ENCODE data around the gene PEX7. TPM values are rescaled to one million over a fixed set of nuclear protein-coding genes. Genes with fewer than 3 reads are reported as not detected.
"Not testable (repeated sequence)": the region's sequence is repeated elsewhere in the genome, so short reads cannot be mapped to it uniquely, and the experiment has no call there.

The PEX7 gene
- total RNA-seq, 1 donor from 2014 or later = 15.2 TPM

GRCh38 chr6:136790411-136791295, 31.7 kb upstream of the PEX7 start:
- peak; percentile 35 for DNase-seq (ENCODE audit: low read depth)

GRCh38 chr6:136791296-136792094, 30.9 kb upstream of the PEX7 start:
- peak; percentile 55 for DNase-seq (ENCODE audit: low read depth)

- DNase-seq (ENCODE audit: low read depth) = no peak
These were observed 30.3 kb upstream of the PEX7 start for GRCh38 chr6:136792095-136792409.

GRCh38 chr6:136792410-136793262, 29.8 kb upstream of the PEX7 start, which contains the start of gene MAP3K5:
MAP3K5 (minus strand) TSS chr6:136792477; CDS start chr6:136792157, 320 bp downstream.
- DNase-seq (ENCODE audit: low read depth) = peak; percentile 64

- DNase-seq (ENCODE audit: low read depth) = no peak
These were observed 29.0 kb upstream of the PEX7 start for GRCh38 chr6:136793363-136793762.

GRCh38 chr6:136795386-136795785, 27.0 kb upstream of the PEX7 start:
- DNase-seq (ENCODE audit: low read depth) = no peak

- DNase-seq (ENCODE audit: low read depth) = no peak
These were observed 26.4 kb upstream of the PEX7 start for GRCh38 chr6:136795996-136796395.

GRCh38 chr6:136798044-136798443, 24.3 kb upstream of the PEX7 start:
- DNase-seq (ENCODE audit: low read depth) = no peak

- DNase-seq (ENCODE audit: low read depth) = no peak
These were observed 20.8 kb upstream of the PEX7 start for GRCh38 chr6:136801581-136801980.

- no peak for DNase-seq (ENCODE audit: low read depth)
These were observed 18.8 kb upstream of the PEX7 start for GRCh38 chr6:136803608-136804007.

- DNase-seq (ENCODE audit: low read depth) = no peak
These were observed 13.1 kb upstream of the PEX7 start for GRCh38 chr6:136809091-136809860.

GRCh38 chr6:136811272-136811671, 11.1 kb upstream of the PEX7 start:
- DNase-seq (ENCODE audit: low read depth) = no peak

GRCh38 chr6:136812174-136812573, 10.2 kb upstream of the PEX7 start:
- no peak for DNase-seq (ENCODE audit: low read depth)

GRCh38 chr6:136815608-136816007, 6.8 kb upstream of the PEX7 start:
- DNase-seq (ENCODE audit: low read depth) = not testable (repeated sequence)

GRCh38 chr6:136816656-136817055, 5.7 kb upstream of the PEX7 start:
- no peak for DNase-seq (ENCODE audit: low read depth)

- DNase-seq (ENCODE audit: low read depth) = no peak
These were observed 1.8 kb upstream of the PEX7 start for GRCh38 chr6:136820561-136820960.

GRCh38 chr6:136822046-136822375, 381 bp upstream of the PEX7 start:
- no peak for DNase-seq (ENCODE audit: low read depth)

- DNase-seq (ENCODE audit: low read depth) = peak; percentile 2
These were observed 802 bp downstream of the PEX7 start for GRCh38 chr6:136823128-136823660.

GRCh38 chr6:136826216-136826615, 3.8 kb downstream of the PEX7 start:
- no peak for DNase-seq (ENCODE audit: low read depth)

GRCh38 chr6:136831873-136832562, 9.6 kb downstream of the PEX7 start:
- no peak for DNase-seq (ENCODE audit: low read depth)
